ENCODE data around the gene TOMM22. TPM values are rescaled to one million over a fixed set of nuclear protein-coding genes. Genes with fewer than 3 reads are reported as not detected.

The TOMM22 gene
- total RNA-seq, 1 experiment from 2014 or later = 103 TPM

- Histone ChIP-seq H3K27me3 (replicated peaks) (no peaks in the 10 kb centered on the region), H3K4me1 (replicated peaks) (peaks cover 11% of the 10 kb centered on the region), H3K36me3 (peaks cover 56% of the 10 kb centered on the region), H3K27ac (no peak overlapping the region), H3K4me3 (no peak overlapping the region), H3K9me3 (replicated peaks) (no peaks in the 10 kb centered on the region)
- no peak for DNase-seq (ENCODE audit: low read depth in 1 of 2, low spot score in 2 of 2)
Observed at GRCh38 chr22:38713921-38714320, 32.2 kb downstream of the TOMM22 start.

GRCh38 chr22:38715176-38715764, 33.5 kb downstream of the TOMM22 start:
- H3K27ac ChIP-seq = no peak overlapping the region

GRCh38 chr22:38715852-38716251, 34.1 kb downstream of the TOMM22 start:
- Histone ChIP-seq H3K36me3 (peaks cover 52% of the 10 kb centered on the region), H3K4me3 (no peak overlapping the region), H3K9me3 (replicated peaks) (no peaks in the 10 kb centered on the region), H3K4me1 (replicated peaks) (peaks cover 14% of the 10 kb centered on the region), H3K27me3 (replicated peaks) (no peaks in the 10 kb centered on the region), H3K27ac (no peak overlapping the region)
- DNase-seq (ENCODE audit: low read depth in 1 of 2, low spot score in 2 of 2) = no peak

More at GRCh38 chr22:38715176-38715764, 33.5 kb downstream of the TOMM22 start:
- Histone ChIP-seq H3K27me3 (replicated peaks) (no peaks in the 10 kb centered on the region), H3K4me3 (no peak overlapping the region), H3K36me3 (peaks cover 49% of the 10 kb centered on the region), H3K9me3 (replicated peaks) (no peaks in the 10 kb centered on the region), H3K4me1 (replicated peaks) (peaks cover 14% of the 10 kb centered on the region)
- no peak for DNase-seq (ENCODE audit: low read depth in 1 of 2, low spot score in 2 of 2)

- no peak for DNase-seq (ENCODE audit: low read depth in 1 of 2, low spot score in 2 of 2)
- peaks cover 53% of the 10 kb centered on the region for H3K36me3 ChIP-seq
- H3K9me3 ChIP-seq (replicated peaks) = no peaks in the 10 kb centered on the region
- H3K27ac ChIP-seq = no peak overlapping the region
- H3K27me3 ChIP-seq (replicated peaks) = no peaks in the 10 kb centered on the region
- H3K4me3 ChIP-seq = no peak overlapping the region
- H3K4me1 ChIP-seq (replicated peaks) = peaks cover 14% of the 10 kb centered on the region
Observed at GRCh38 chr22:38716271-38716670, 34.5 kb downstream of the TOMM22 start.

- DNase-seq (ENCODE audit: low read depth in 1 of 2, low spot score in 2 of 2) = no peak
- H3K27ac ChIP-seq = no peak overlapping the region
Observed at GRCh38 chr22:38716826-38717225, 35.1 kb downstream of the TOMM22 start.

GRCh38 chr22:38717244-38717643, 35.5 kb downstream of the TOMM22 start:
- Histone ChIP-seq H3K27ac (no peak overlapping the region), H3K4me3 (no peak overlapping the region), H3K9me3 (replicated peaks) (no peaks in the 10 kb centered on the region), H3K36me3 (peaks cover 55% of the 10 kb centered on the region), H3K4me1 (replicated peaks) (peaks cover 14% of the 10 kb centered on the region), H3K27me3 (replicated peaks) (no peaks in the 10 kb centered on the region)
- no peak for DNase-seq (ENCODE audit: low read depth in 1 of 2, low spot score in 2 of 2)

More at GRCh38 chr22:38716826-38717225, 35.1 kb downstream of the TOMM22 start:
- no peaks in the 10 kb centered on the region for H3K9me3 ChIP-seq (replicated peaks)
- H3K36me3 ChIP-seq = peaks cover 57% of the 10 kb centered on the region
- H3K4me3 ChIP-seq = no peak overlapping the region
- H3K4me1 ChIP-seq (replicated peaks) = peaks cover 14% of the 10 kb centered on the region
- no peaks in the 10 kb centered on the region for H3K27me3 ChIP-seq (replicated peaks)

GRCh38 chr22:38718414-38718813, 36.7 kb downstream of the TOMM22 start:
- no peaks in the 10 kb centered on the region for H3K27me3 ChIP-seq (replicated peaks)
- peaks cover 14% of the 10 kb centered on the region for H3K4me1 ChIP-seq (replicated peaks)
- H3K36me3 ChIP-seq = peaks cover 59% of the 10 kb centered on the region
- peak; percentile 70 to 89 for DNase-seq (ENCODE audit: low read depth in 1 of 2, low spot score in 2 of 2)
- H3K27ac ChIP-seq = peak overlapping the region; percentile 23
- H3K9me3 ChIP-seq (replicated peaks) = no peaks in the 10 kb centered on the region
- no peak overlapping the region for H3K4me3 ChIP-seq

- H3K4me1 ChIP-seq (replicated peaks) = peaks cover 14% of the 10 kb centered on the region
- H3K4me3 ChIP-seq = no peak overlapping the region
- H3K27ac ChIP-seq = peak overlapping the region; percentile 23; the same call in 1 of the 2 replicates
- no peaks in the 10 kb centered on the region for H3K9me3 ChIP-seq (replicated peaks)
- H3K36me3 ChIP-seq = peaks cover 67% of the 10 kb centered on the region
- no peaks in the 10 kb centered on the region for H3K27me3 ChIP-seq (replicated peaks)
- DNase-seq (ENCODE audit: low read depth in 1 of 2, low spot score in 2 of 2) = no peak
Observed at GRCh38 chr22:38719196-38719595, 37.4 kb downstream of the TOMM22 start.

- Histone ChIP-seq H3K4me1 (replicated peaks) (peaks cover 14% of the 10 kb centered on the region), H3K36me3 (peaks cover 79% of the 10 kb centered on the region), H3K9me3 (replicated peaks) (no peaks in the 10 kb centered on the region), H3K4me3 (no peak overlapping the region), H3K27me3 (replicated peaks) (no peaks in the 10 kb centered on the region), H3K27ac (no peak overlapping the region)
- no peak for DNase-seq (ENCODE audit: low read depth in 1 of 2, low spot score in 2 of 2)
Observed at GRCh38 chr22:38720350-38720749, 38.6 kb downstream of the TOMM22 start.

- Histone ChIP-seq H3K27ac (no peak overlapping the region), H3K9me3 (replicated peaks) (no peaks in the 10 kb centered on the region), H3K36me3 (peaks cover 82% of the 10 kb centered on the region), H3K4me1 (replicated peaks) (peaks cover 14% of the 10 kb centered on the region), H3K4me3 (no peak overlapping the region), H3K27me3 (replicated peaks) (no peaks in the 10 kb centered on the region)
- DNase-seq (ENCODE audit: low read depth in 1 of 2, low spot score in 2 of 2) = no peak
Observed at GRCh38 chr22:38721551-38721950, 39.8 kb downstream of the TOMM22 start.

GRCh38 chr22:38724176-38724575, 42.4 kb downstream of the TOMM22 start:
- no peak overlapping the region for H3K27ac ChIP-seq
- no peaks in the 10 kb centered on the region for H3K27me3 ChIP-seq (replicated peaks)
- DNase-seq (ENCODE audit: low read depth in 1 of 2, low spot score in 2 of 2) = no peak
- no peak overlapping the region for H3K4me3 ChIP-seq
- H3K4me1 ChIP-seq (replicated peaks) = peaks cover under 1% of the 10 kb centered on the region; the same call in 1 of the 2 replicates
- H3K9me3 ChIP-seq (replicated peaks) = no peaks in the 10 kb centered on the region
- H3K36me3 ChIP-seq = peaks cover 86% of the 10 kb centered on the region

GRCh38 chr22:38724926-38725571, 43.3 kb downstream of the TOMM22 start:
- H3K27me3 ChIP-seq (replicated peaks) = no peaks in the 10 kb centered on the region
- H3K27ac ChIP-seq = no peak overlapping the region
- no peak for DNase-seq (ENCODE audit: low read depth in 1 of 2, low spot score in 2 of 2)
- peaks cover 94% of the 10 kb centered on the region for H3K36me3 ChIP-seq
- no peaks in the 10 kb centered on the region for H3K4me1 ChIP-seq (replicated peaks)
- H3K9me3 ChIP-seq (replicated peaks) = no peaks in the 10 kb centered on the region
- no peak overlapping the region for H3K4me3 ChIP-seq

GRCh38 chr22:38725900-38726655, 44.3 kb downstream of the TOMM22 start:
- Histone ChIP-seq H3K9me3 (replicated peaks) (no peaks in the 10 kb centered on the region), H3K4me3 (no peak overlapping the region), H3K4me1 (replicated peaks) (no peaks in the 10 kb centered on the region), H3K27me3 (replicated peaks) (no peaks in the 10 kb centered on the region), H3K27ac (no peak overlapping the region), H3K36me3 (peaks cover 98% of the 10 kb centered on the region)
- DNase-seq (ENCODE audit: low read depth in 1 of 2, low spot score in 2 of 2) = no peak

- DNase-seq (ENCODE audit: low read depth in 1 of 2, low spot score in 2 of 2) = no peak
- Histone ChIP-seq H3K4me1 (replicated peaks) (no peaks in the 10 kb centered on the region), H3K9me3 (replicated peaks) (no peaks in the 10 kb centered on the region), H3K36me3 (peaks cover 99% of the 10 kb centered on the region), H3K27ac (no peak overlapping the region), H3K4me3 (no peak overlapping the region), H3K27me3 (replicated peaks) (no peaks in the 10 kb centered on the region)
Observed at GRCh38 chr22:38727123-38727522, 45.4 kb downstream of the TOMM22 start.
